ENCODE results near the gene TMEM202. TPM values are rescaled to one million over a fixed set of nuclear protein-coding genes. Genes with fewer than 3 reads are reported as not detected.

The TMEM202 gene, protein sequence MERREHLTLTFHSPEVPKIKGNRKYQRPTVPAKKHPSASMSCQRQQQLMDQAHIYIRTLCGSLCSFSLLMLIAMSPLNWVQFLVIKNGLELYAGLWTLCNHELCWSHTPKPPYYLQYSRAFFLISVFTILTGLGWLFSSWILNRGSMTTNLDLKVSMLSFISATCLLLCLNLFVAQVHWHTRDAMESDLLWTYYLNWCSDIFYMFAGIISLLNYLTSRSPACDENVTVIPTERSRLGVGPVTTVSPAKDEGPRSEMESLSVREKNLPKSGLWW
- total RNA-seq (not detected), polyA plus RNA-seq (not detected)

DNA sequence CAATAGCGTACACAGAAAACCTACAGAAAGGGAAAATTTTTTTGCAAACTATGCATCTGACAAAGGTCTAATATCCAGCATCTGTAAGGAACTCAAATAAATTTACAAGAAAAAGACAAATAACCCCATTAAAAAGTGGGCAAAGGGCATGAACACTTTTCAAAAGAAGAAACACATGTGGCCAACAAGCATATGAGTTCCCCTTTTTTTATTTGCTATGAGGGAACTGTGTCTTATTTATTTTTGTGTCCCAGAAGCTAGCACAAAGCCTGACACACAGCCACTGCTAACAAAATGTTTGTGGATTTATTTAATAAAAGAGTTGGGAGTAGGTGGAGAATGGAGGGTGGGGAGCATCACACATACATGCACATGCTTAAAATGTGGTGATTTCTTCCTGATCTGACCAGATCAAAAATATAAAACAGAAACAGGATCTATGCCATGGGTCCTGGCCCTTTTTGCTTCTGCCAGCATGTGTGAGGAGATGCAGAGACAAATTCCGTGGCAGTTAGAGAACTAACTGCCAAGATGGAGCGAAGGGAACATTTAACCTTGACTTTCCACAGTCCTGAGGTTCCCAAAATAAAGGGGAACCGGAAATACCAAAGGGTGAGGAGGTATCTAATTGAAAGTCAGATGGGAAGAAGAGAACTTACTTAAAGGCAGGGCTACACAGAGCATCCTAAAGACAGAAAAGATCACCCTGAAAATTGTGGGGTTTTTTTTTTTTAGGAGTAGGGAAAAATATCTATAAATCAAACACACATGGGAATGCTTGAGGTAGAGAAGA is at the start of gene TMEM202:
Gene TMEM202 (plus strand): TSS at position 510 of the 793 bp plus-strand sequence. CDS start 22 bp downstream, at position 532.
- Histone ChIP-seq H3K36me3 (no peaks in the 10 kb centered on the region), H3K27ac (no peak within 1 kb of the TSS), H3K4me3 (no peak within 1 kb of the TSS), H3K4me1 (no peaks in the 10 kb centered on the region), H3K27me3 (no peaks in the 10 kb centered on the region), H3K9me3 (no peaks in the 10 kb centered on the region)
- 67 to 81% methylated on average over 4 of the region's 4 CpGs for WGBS, 2 donors
- no peak for DNase-seq
- TF ChIP-seq POLR2AphosphoS5 (IDR thresholded peaks at IDR 0.05), result no peak
- TF ChIP-seq, protein P1, sequence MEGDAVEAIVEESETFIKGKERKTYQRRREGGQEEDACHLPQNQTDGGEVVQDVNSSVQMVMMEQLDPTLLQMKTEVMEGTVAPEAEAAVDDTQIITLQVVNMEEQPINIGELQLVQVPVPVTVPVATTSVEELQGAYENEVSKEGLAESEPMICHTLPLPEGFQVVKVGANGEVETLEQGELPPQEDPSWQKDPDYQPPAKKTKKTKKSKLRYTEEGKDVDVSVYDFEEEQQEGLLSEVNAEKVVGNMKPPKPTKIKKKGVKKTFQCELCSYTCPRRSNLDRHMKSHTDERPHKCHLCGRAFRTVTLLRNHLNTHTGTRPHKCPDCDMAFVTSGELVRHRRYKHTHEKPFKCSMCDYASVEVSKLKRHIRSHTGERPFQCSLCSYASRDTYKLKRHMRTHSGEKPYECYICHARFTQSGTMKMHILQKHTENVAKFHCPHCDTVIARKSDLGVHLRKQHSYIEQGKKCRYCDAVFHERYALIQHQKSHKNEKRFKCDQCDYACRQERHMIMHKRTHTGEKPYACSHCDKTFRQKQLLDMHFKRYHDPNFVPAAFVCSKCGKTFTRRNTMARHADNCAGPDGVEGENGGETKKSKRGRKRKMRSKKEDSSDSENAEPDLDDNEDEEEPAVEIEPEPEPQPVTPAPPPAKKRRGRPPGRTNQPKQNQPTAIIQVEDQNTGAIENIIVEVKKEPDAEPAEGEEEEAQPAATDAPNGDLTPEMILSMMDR (IDR thresholded peaks at IDR 0.05), result no peak
- intact Hi-C loops (cut with DNase I), result no loop called here

DNA sequence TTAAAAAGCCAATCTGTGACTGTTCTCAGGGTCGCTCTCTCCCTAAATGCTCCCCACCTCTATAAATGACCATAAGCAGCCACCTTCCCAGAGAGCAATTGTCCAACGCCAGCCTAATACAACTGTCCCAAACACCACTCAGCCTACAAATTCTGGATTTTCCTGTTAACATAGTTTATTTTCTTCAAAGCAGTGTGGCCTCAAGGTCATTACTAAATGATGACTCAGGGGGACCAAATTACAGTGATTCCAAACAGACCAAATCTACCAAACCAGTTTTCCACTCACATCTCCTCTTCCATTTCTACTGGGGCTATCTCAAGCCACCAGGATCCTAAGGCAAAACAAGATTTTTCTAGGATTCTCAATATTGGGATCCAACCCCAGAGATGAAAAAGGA is 44.8 kb upstream of the TMEM202 start:
- 97 to 98% methylated on average over 2 of the region's 2 CpGs for WGBS, 2 donors
- Histone ChIP-seq H3K9me3 (no peaks in the 10 kb centered on the region), H3K4me3 (no peak overlapping the region), H3K36me3 (peaks cover 18 to 87% (median 65%) of the 10 kb centered on the region in 4 donors), H3K4me1 (no peaks in the 10 kb centered on the region), H3K27ac (no peak overlapping the region), H3K27me3 (no peaks in the 10 kb centered on the region)
- TF ChIP-seq, protein P1 (IDR thresholded peaks at IDR 0.05), result no peak
- TF ChIP-seq POLR2AphosphoS5 (IDR thresholded peaks at IDR 0.05) (no peak), POLR2A (IDR thresholded peaks at IDR 0.05) (no peak), EP300 (IDR thresholded peaks at IDR 0.05) (no peak)
- intact Hi-C loops (cut with DNase I), result no loop called here
- no peak for DNase-seq

DNA sequence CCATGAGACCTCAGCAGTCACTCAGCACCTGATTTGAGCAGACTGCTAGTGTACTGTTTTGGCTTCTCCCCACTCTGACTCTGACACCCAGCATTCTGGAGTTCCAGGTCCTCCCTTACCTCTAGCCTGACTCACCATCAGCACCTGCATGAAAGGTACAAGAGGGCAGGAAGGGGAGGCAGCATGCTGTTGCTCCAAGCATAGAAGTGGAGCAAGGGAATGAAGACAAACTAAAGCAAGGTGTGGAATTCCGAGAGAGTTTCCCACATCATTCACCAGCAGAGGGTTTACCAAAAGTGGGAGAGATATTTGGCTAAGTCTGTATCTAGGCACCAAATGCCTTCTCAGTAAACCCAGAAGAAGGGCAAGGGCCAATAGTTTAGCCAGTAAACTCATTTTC is 43.6 kb upstream of the TMEM202 start:
- Histone ChIP-seq H3K9me3 (no peaks in the 10 kb centered on the region), H3K27me3 (no peaks in the 10 kb centered on the region), H3K27ac (no peak overlapping the region), H3K4me3 (no peak overlapping the region), H3K36me3 (peaks cover 15 to 74% (median 56%) of the 10 kb centered on the region in 4 donors), H3K4me1 (peaks cover 0 to 6% (median 0%) of the 10 kb centered on the region in 4 donors)
- intact Hi-C loops (cut with DNase I), result no loop called here
- WGBS, 2 donors, result 93 to 100% methylated on average over 1 of the region's 1 CpG
- DNase-seq, result no peak
- no peak for TF ChIP-seq POLR2A (IDR thresholded peaks at IDR 0.05)
- TF ChIP-seq POLR2AphosphoS5 (IDR thresholded peaks at IDR 0.05), result no peak
- TF ChIP-seq, protein P1 (IDR thresholded peaks at IDR 0.05), result no peak
- no peak for TF ChIP-seq EP300 (IDR thresholded peaks at IDR 0.05)

DNA sequence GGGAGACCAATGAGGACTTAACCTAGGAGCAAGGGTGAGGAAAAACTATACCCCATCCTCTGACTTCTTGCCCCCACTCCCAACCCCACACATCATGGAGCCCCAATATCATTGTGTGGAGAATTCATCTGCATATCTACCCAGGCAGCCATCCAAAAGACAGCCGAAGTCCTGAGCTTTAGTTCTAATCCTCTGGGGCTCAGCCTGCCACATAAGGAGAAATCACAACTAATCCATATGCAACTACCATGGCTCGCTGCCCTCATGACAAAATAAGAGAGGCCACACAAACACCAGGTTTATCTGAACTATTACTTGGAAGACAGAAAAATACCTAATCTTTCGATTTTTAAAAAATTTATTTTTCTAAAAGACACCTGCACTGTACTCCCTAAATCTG is 40.0 kb upstream of the TMEM202 start:
- DNase-seq, result no peak
- Histone ChIP-seq H3K9me3 (no peaks in the 10 kb centered on the region), H3K27me3 (no peaks in the 10 kb centered on the region), H3K27ac (peak overlapping the region in 1 of 4 donors; percentile 19), H3K4me1 (peaks cover 0 to 6% (median 0%) of the 10 kb centered on the region in 4 donors), H3K36me3 (peaks cover 9 to 39% (median 28%) of the 10 kb centered on the region in 4 donors), H3K4me3 (no peak overlapping the region)
- intact Hi-C loops (cut with DNase I), result no loop called here
- TF ChIP-seq, protein P1 (IDR thresholded peaks at IDR 0.05), result no peak
- TF ChIP-seq POLR2AphosphoS5 (IDR thresholded peaks at IDR 0.05) (no peak), POLR2A (IDR thresholded peaks at IDR 0.05) (no peak), EP300 (IDR thresholded peaks at IDR 0.05) (no peak)
- 85 to 94% methylated on average over 3 of the region's 3 CpGs for WGBS, 2 donors

Data from sigmoid colon (tissue), 7 donors.